ENCODE results near the gene SLC8A1. TPM values are rescaled to one million over a fixed set of nuclear protein-coding genes. Genes with fewer than 3 reads are reported as not detected.

The SLC8A1 gene
- total RNA-seq, 1 experiment from 2014 or later = 1.7 TPM

DNA sequence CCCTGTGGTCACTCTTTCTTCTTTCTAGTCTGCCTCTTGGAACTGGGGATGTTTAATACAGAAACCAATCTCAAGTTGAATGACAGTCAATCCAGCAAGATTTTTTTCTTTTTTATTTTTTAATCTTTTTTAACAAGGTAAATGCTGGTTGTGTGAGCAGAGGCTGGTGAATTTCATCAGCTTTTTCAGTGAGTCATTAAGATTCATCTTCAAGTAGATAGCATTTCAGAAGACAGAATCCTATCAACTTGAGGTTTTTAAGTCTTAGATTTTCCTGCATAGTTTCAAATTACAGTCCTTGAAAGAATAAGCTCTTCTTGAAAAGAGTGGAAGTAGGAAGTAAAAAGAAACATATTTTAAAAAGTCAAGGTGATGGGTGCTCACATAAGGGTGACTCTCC lies 12.4 kb downstream of the SLC8A1 start:
- Mint-ChIP-seq H3K27ac (no peak overlapping the region), H3K27me3 (ENCODE audit: low read depth) (no peaks in the 10 kb centered on the region; the same call in 1 of the 2 replicates), H3K36me3 (ENCODE audit: insufficient read depth in 1 of 3, low read depth in 3 of 3) (no peaks in the 10 kb centered on the region), H3K4me1 (peaks cover 4% of the 10 kb centered on the region in 2 experiments; a peak in 2 of 4 replicates), H3K9me3 (no peaks in the 10 kb centered on the region), H3K4me3 (no peak overlapping the region)
- Histone ChIP-seq H4K91ac (ENCODE audit: insufficient read length, low read depth, low read length) (no peak overlapping the region), H3K14ac (ENCODE audit: insufficient read depth, low read length) (no peak overlapping the region), H3K79me2 (ENCODE audit: insufficient read depth, low read length) (no peaks in the 10 kb centered on the region), H3K18ac (ENCODE audit: insufficient read length, low read depth, low read length) (no peak overlapping the region), H2BK20ac (ENCODE audit: low read depth, low read length, poor library complexity, severe bottlenecking) (no peak overlapping the region), H3K27me3 (ENCODE audit: insufficient read depth, low read length) (no peaks in the 10 kb centered on the region), H3K27ac (ENCODE audit: insufficient read length, low read depth, low read length) (no peak overlapping the region), H2BK120ac (ENCODE audit: low read depth, low read length, poor library complexity, severe bottlenecking) (no peak overlapping the region), H3K56ac (ENCODE audit: insufficient read length, low read depth, low read length) (no peak overlapping the region), H4K8ac (replicated peaks; ENCODE audit: insufficient read length, low read depth, low read length) (no peak overlapping the region), H3K4ac (ENCODE audit: low read depth, low read length) (no peak overlapping the region), H3K23me2 (ENCODE audit: insufficient read length, low read depth, low read length, poor library complexity, severe bottlenecking) (no peaks in the 10 kb centered on the region), H4K20me1 (ENCODE audit: control insufficient read depth, insufficient read depth, insufficient read length) (no peaks in the 10 kb centered on the region), H3K9me3 (ENCODE audit: control insufficient read depth, low read depth, low read length) (no peaks in the 10 kb centered on the region), H2AK5ac (ENCODE audit: insufficient read length, low read length) (no peak overlapping the region), H2BK12ac (ENCODE audit: insufficient read length, low read depth, low read length) (no peak overlapping the region), H3T11ph (ENCODE audit: low read length) (no peak overlapping the region), H3K4me1 (ENCODE audit: insufficient read depth, low read length) (no peaks in the 10 kb centered on the region), H2BK15ac (ENCODE audit: low read depth, low read length) (no peak overlapping the region), H4K5ac (ENCODE audit: insufficient read length, low read depth, low read length) (no peak overlapping the region), H3K4me2 (ENCODE audit: insufficient read depth, insufficient read length, low read length) (no peak overlapping the region), H3K9ac (ENCODE audit: extremely low read depth, insufficient read length, low read length) (no peak overlapping the region), H2BK5ac (ENCODE audit: insufficient read length, low read length) (no peak overlapping the region), H3K23ac (ENCODE audit: insufficient read length, low read depth, low read length) (no peak overlapping the region), H2AFZ (ENCODE audit: low read length) (no peak overlapping the region), H3K79me1 (ENCODE audit: insufficient read depth, low read depth, low read length, poor library complexity, severe bottlenecking) (no peaks in the 10 kb centered on the region)
- TF ChIP-seq, protein P1, sequence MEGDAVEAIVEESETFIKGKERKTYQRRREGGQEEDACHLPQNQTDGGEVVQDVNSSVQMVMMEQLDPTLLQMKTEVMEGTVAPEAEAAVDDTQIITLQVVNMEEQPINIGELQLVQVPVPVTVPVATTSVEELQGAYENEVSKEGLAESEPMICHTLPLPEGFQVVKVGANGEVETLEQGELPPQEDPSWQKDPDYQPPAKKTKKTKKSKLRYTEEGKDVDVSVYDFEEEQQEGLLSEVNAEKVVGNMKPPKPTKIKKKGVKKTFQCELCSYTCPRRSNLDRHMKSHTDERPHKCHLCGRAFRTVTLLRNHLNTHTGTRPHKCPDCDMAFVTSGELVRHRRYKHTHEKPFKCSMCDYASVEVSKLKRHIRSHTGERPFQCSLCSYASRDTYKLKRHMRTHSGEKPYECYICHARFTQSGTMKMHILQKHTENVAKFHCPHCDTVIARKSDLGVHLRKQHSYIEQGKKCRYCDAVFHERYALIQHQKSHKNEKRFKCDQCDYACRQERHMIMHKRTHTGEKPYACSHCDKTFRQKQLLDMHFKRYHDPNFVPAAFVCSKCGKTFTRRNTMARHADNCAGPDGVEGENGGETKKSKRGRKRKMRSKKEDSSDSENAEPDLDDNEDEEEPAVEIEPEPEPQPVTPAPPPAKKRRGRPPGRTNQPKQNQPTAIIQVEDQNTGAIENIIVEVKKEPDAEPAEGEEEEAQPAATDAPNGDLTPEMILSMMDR (conservative IDR thresholded peaks at IDR 0.05) = no peak
- DNase-seq = no peak

All from H9 (cell line).